ENCODE data around the gene ACTR1A. TPM values are rescaled to one million over a fixed set of nuclear protein-coding genes. Genes with fewer than 3 reads are reported as not detected.

ACTR1A gene
- total RNA-seq, 1 donor from 2014 or later: 88.0 TPM

DNA sequence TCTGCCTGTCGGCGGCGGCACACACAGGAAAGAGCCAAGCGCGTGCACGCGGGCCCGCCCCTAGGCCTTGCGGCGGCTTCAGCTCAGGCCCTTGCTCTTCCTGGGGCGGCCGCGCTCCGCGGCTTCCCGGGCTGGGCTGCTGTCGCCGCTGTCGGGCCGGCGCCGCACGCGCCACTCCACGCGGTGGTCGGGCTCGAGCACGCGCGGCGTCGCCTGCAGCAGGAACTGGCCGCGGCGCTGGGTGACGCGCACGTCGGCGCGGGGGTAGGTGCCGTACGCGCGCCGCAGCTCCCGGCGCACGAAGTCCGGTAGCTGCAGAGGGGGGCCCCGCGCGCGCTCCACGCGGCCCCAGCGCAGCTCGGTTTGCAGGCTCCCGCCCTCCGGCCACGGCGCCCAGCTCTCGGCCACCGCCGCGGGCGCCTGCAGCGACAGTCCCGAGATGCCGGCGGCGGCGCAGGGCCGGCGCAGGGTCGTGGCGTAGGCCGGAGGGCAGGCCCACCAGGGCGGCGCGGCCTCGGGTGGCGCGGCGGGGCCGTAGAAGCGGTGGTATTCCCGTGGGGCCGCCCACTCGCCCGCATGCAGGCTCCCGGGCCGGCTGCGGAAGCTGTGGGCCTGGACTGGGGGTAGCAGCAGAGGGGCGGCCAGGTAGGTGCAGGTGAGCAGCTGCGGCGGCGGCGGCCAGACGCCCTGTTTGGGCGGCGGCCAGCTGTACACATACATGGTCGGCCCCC lies 52.0 kb downstream of the ACTR1A start:
- peak overlapping the region; percentile 83 for H3K27ac ChIP-seq
- H3K4me1 ChIP-seq: peaks cover 46% of the 10 kb centered on the region
- H3K9me3 ChIP-seq: no peaks in the 10 kb centered on the region
- ATAC-seq (peak; percentile 91 to 94), DNase-seq (peak; percentile 94)
- TF ChIP-seq CTCF (IDR thresholded peaks at IDR 0.05): no peak
- H3K27me3 ChIP-seq (ENCODE audit: low read depth): no peaks in the 10 kb centered on the region
- H3K4me3 ChIP-seq: peak overlapping the region; percentile 69
- H3K36me3 ChIP-seq: no peaks in the 10 kb centered on the region
- intact Hi-C loops (cut with DNase I): no loop called here

GRCh38 chr10:102450124-102450373 lies 52.5 kb downstream of the ACTR1A start:
- H3K27ac ChIP-seq: peak overlapping the region; percentile 83
- H3K4me3 ChIP-seq: peak overlapping the region; percentile 69
- ATAC-seq (no peak), DNase-seq (no peak)
- H3K4me1 ChIP-seq: peaks cover 41% of the 10 kb centered on the region
- no peaks in the 10 kb centered on the region for H3K27me3 ChIP-seq (ENCODE audit: low read depth)
- intact Hi-C loops (cut with DNase I): no loop called here
- no peaks in the 10 kb centered on the region for H3K36me3 ChIP-seq
- no peaks in the 10 kb centered on the region for H3K9me3 ChIP-seq
- no peak for TF ChIP-seq CTCF (IDR thresholded peaks at IDR 0.05)

GRCh38 chr10:102449321-102450123 lies 53.0 kb downstream of the ACTR1A start:
- Histone ChIP-seq H3K27me3 (ENCODE audit: low read depth) (no peaks in the 10 kb centered on the region), H3K4me1 (peaks cover 36% of the 10 kb centered on the region), H3K36me3 (no peaks in the 10 kb centered on the region), H3K9me3 (no peaks in the 10 kb centered on the region), H3K27ac (peak overlapping the region; percentile 83), H3K4me3 (peak overlapping the region; percentile 69)
- DNase-seq (peak; percentile 91), ATAC-seq (peak; percentile 81 to 85)
- intact Hi-C loops (cut with DNase I): no loop called here
- TF ChIP-seq CTCF (IDR thresholded peaks at IDR 0.05): no peak

- no peak for TF ChIP-seq CTCF (IDR thresholded peaks at IDR 0.05)
- ATAC-seq: no peak
- Histone ChIP-seq H3K4me3 (no peak overlapping the region), H3K27ac (no peak overlapping the region), H3K36me3 (no peaks in the 10 kb centered on the region), H3K9me3 (no peaks in the 10 kb centered on the region), H3K4me1 (peaks cover 6% of the 10 kb centered on the region), H3K27me3 (ENCODE audit: low read depth) (no peaks in the 10 kb centered on the region)
- intact Hi-C loops (cut with DNase I): no loop called here
- DNase-seq: no peak
These were observed 57.7 kb downstream of the ACTR1A start for GRCh38 chr10:102444851-102445250.

- Histone ChIP-seq H3K4me1 (peaks cover 50% of the 10 kb centered on the region), H3K36me3 (no peaks in the 10 kb centered on the region), H3K4me3 (peak overlapping the region; percentile 3), H3K27me3 (ENCODE audit: low read depth) (no peaks in the 10 kb centered on the region), H3K9me3 (no peaks in the 10 kb centered on the region), H3K27ac (no peak overlapping the region)
- intact Hi-C loops (cut with DNase I): no loop called here
- DNase-seq (no peak), ATAC-seq (no peak)
- TF ChIP-seq CTCF (IDR thresholded peaks at IDR 0.05): no peak
These were observed 64.1 kb downstream of the ACTR1A start for GRCh38 chr10:102438374-102438773.

Data from lower lobe of right lung (tissue), 2 donors.